Activated CD8-positive, alpha-beta T cell treated with anti-CD3 and anti-CD28 coated beads, Interleukin-2, amount 10 ng/mL, durations not matched to agents 7 days and 5 days (primary cell): ENCODE data around the gene CBR1. TPM values are rescaled to one million over a fixed set of nuclear protein-coding genes. Genes with fewer than 3 reads are reported as not detected.
A peak's percentile ranks its signal among the peaks of the same experiment; 100 is the strongest.

Source experiments
- ATAC-seq: fragments of 150-1000 bp; cut with Tn5 transposase; one replicate; pipeline ENCODE4 v1.10.0; 2021; ENCODE audit warnings: moderate library complexity
- CTCF ChIA-PET: fragments of 350-600 bp; sonication (Branson Sonifier 250); formaldehyde crosslinking; loops from one replicate; lab custom pipeline; 2021; ENCODE audit warnings: antibody characterized with exemption; lab: Charles Lee
- POLR2A ChIA-PET: fragments of 350-600 bp; sonication (Branson Sonifier 250); formaldehyde crosslinking; loops from one replicate; lab custom pipeline; 2021; ENCODE audit warnings: antibody characterized with exemption; lab: Charles Lee
- DNase-seq: peaks from one replicate; pipeline ENCODE4 v3.0.0-alpha.2; 2020
- H3K27ac Mint-ChIP-seq: one replicate; pipeline ENCODE4 v1.8.0; 2021; ENCODE audit warnings: mild to moderate bottlenecking, mixed read lengths
- H3K27me3 Mint-ChIP-seq: one replicate; pipeline ENCODE4 v1.8.0; 2021; ENCODE audit warnings: low read depth, mixed read lengths
- H3K36me3 Mint-ChIP-seq: one replicate; pipeline ENCODE4 v1.8.0; 2021; ENCODE audit warnings: low read depth, mixed read lengths
- H3K4me1 Mint-ChIP-seq: one replicate; pipeline ENCODE4 v1.8.0; 2021; ENCODE audit warnings: low read depth, mixed read lengths
- H3K4me3 Mint-ChIP-seq: one replicate; pipeline ENCODE4 v1.8.0; 2021; ENCODE audit warnings: mild to moderate bottlenecking, mixed read lengths
- H3K9me3 Mint-ChIP-seq: one replicate; pipeline ENCODE4 v1.8.0; 2022; ENCODE audit warnings: mixed read lengths; ENCODE audit not compliant: insufficient read depth
- total RNA-seq, 2 experiments: library from RNA; stranded (reverse); gene quantifications; one replicate each; pipeline ENCODE4 v1.2.3, GENCODE V29; 2021

Gene CBR1
- total RNA-seq, 2 experiments from 2014 or later: 54.1 to 62.3 TPM

GRCh38 chr21:36052860-36053714, 16.7 kb upstream of the CBR1 start:
- POLR2A ChIA-PET: no interaction called here
- Mint-ChIP-seq H3K27me3 (no peaks in the 10 kb centered on the region), H3K4me3 (no peak overlapping the region), H3K36me3 (peaks cover 77% of the 10 kb centered on the region), H3K9me3 (no peaks in the 10 kb centered on the region), H3K27ac (peak overlapping the region; percentile 8), H3K4me1 (peaks cover 25% of the 10 kb centered on the region)
- ATAC-seq (no peak), DNase-seq (no peak)
- CTCF ChIA-PET: no interaction called here

GRCh38 chr21:36053715-36054062, 16.1 kb upstream of the CBR1 start:
- Mint-ChIP-seq H3K27me3 (no peaks in the 10 kb centered on the region), H3K36me3 (peaks cover 76% of the 10 kb centered on the region), H3K9me3 (no peaks in the 10 kb centered on the region), H3K27ac (peak overlapping the region; percentile 8), H3K4me1 (peaks cover 29% of the 10 kb centered on the region), H3K4me3 (no peak overlapping the region)
- ATAC-seq (no peak), DNase-seq (no peak)
- CTCF ChIA-PET: no interaction called here
- POLR2A ChIA-PET: no interaction called here

- DNase-seq (no peak), ATAC-seq (no peak)
- Mint-ChIP-seq H3K27me3 (no peaks in the 10 kb centered on the region), H3K4me1 (peaks cover 33% of the 10 kb centered on the region), H3K36me3 (peaks cover 59% of the 10 kb centered on the region), H3K4me3 (no peak overlapping the region), H3K9me3 (no peaks in the 10 kb centered on the region), H3K27ac (no peak overlapping the region)
- ChIA-PET POLR2A (interaction anchor here (0.7 kb wide), 1 partner anchor 377 kb away, joined by 3 read pairs; no protein-coding TSS in a partner anchor), CTCF (no interaction called here)
These were observed 14.3 kb upstream of the CBR1 start for GRCh38 chr21:36055551-36055950.

GRCh38 chr21:36059823-36060158, 10.0 kb upstream of the CBR1 start:
- peak; percentile 59 for ATAC-seq
- Mint-ChIP-seq H3K9me3 (no peaks in the 10 kb centered on the region), H3K4me1 (peaks cover 31% of the 10 kb centered on the region), H3K4me3 (peak overlapping the region; percentile 91), H3K36me3 (peaks cover 34% of the 10 kb centered on the region), H3K27ac (peak overlapping the region; percentile 97), H3K27me3 (no peaks in the 10 kb centered on the region)
- DNase-seq: no peak
- ChIA-PET POLR2A (interaction anchor here (0.5 to 2.4 kb wide), 15 partner anchors 9 to 1064 kb away, joined by 3 to 32 read pairs (median 4); partner anchors contain the start of genes CBR1, CBR3 and MORC3), CTCF (interaction anchor here (1.0 to 5.2 kb wide), 5 partner anchors 9 to 53 kb away, joined by 3 to 38 read pairs (median 3); partner anchors contain the start of gene CBR1)

- ATAC-seq: peak; percentile 91
- H3K4me1 Mint-ChIP-seq: peaks cover 30% of the 10 kb centered on the region
- peak within 1 kb of the TSS; percentile 97 for H3K27ac Mint-ChIP-seq
- H3K9me3 Mint-ChIP-seq: no peaks in the 10 kb centered on the region
- H3K4me3 Mint-ChIP-seq: peak within 1 kb of the TSS; percentile 91
- H3K36me3 Mint-ChIP-seq: peaks cover 28% of the 10 kb centered on the region
- ChIA-PET POLR2A (interaction anchor here (0.6 to 2.4 kb wide), 15 partner anchors 9 to 260 kb away, joined by 3 to 32 read pairs (median 3); partner anchors contain the start of genes CBR1, CBR3 and MORC3), CTCF (interaction anchor here (1.0 to 5.2 kb wide), 5 partner anchors 9 to 53 kb away, joined by 3 to 38 read pairs (median 3); partner anchors contain the start of gene CBR1)
- DNase-seq: peak; percentile 92
- H3K27me3 Mint-ChIP-seq: no peaks in the 10 kb centered on the region
These were observed 9.5 kb upstream of the CBR1 start, which contains the start of gene SETD4 for GRCh38 chr21:36060159-36060921. Gene SETD4, minus strand, starts transcription at chr21:36060526. Its CDS starts 1,638 bp downstream, at chr21:36058888.

GRCh38 chr21:36061445-36061844, 8.4 kb upstream of the CBR1 start:
- peaks cover 3% of the 10 kb centered on the region for H3K9me3 Mint-ChIP-seq
- H3K27me3 Mint-ChIP-seq: no peaks in the 10 kb centered on the region
- H3K4me1 Mint-ChIP-seq: peaks cover 35% of the 10 kb centered on the region
- ATAC-seq: no peak
- no peak overlapping the region for H3K4me3 Mint-ChIP-seq
- H3K27ac Mint-ChIP-seq: no peak overlapping the region
- no peak for DNase-seq
- POLR2A ChIA-PET: no interaction called here
- CTCF ChIA-PET: interaction anchor here (5.2 kb wide), 1 partner anchor 52 kb away, joined by 38 read pairs; no protein-coding TSS in a partner anchor
- peaks cover 18% of the 10 kb centered on the region for H3K36me3 Mint-ChIP-seq

- no peak overlapping the region for H3K4me3 Mint-ChIP-seq
These were observed 6.3 kb upstream of the CBR1 start for GRCh38 chr21:36063375-36064084.

GRCh38 chr21:36064085-36064460, 5.8 kb upstream of the CBR1 start:
- H3K4me3 Mint-ChIP-seq: no peak overlapping the region

More at GRCh38 chr21:36063375-36064084, 6.3 kb upstream of the CBR1 start:
- DNase-seq (no peak), ATAC-seq (no peak)
- Mint-ChIP-seq H3K36me3 (peaks cover 3% of the 10 kb centered on the region), H3K27me3 (no peaks in the 10 kb centered on the region), H3K4me1 (peaks cover 23% of the 10 kb centered on the region), H3K9me3 (peaks cover 6% of the 10 kb centered on the region), H3K27ac (no peak overlapping the region)
- POLR2A ChIA-PET: interaction anchor here (0.7 kb wide), 1 partner anchor 109 kb away, joined by 3 read pairs; no protein-coding TSS in a partner anchor
- CTCF ChIA-PET: no interaction called here

GRCh38 chr21:36065497-36066036, 4.3 kb upstream of the CBR1 start:
- ChIA-PET CTCF (no interaction called here), POLR2A (no interaction called here)
- ATAC-seq (no peak), DNase-seq (no peak)
- Mint-ChIP-seq H3K4me3 (no peak overlapping the region), H3K36me3 (peaks cover 20% of the 10 kb centered on the region), H3K9me3 (peaks cover 15% of the 10 kb centered on the region), H3K27ac (no peak overlapping the region), H3K27me3 (no peaks in the 10 kb centered on the region), H3K4me1 (peaks cover 31% of the 10 kb centered on the region)

More at GRCh38 chr21:36064085-36064460, 5.8 kb upstream of the CBR1 start:
- Mint-ChIP-seq H3K36me3 (peaks cover 7% of the 10 kb centered on the region), H3K9me3 (peaks cover 10% of the 10 kb centered on the region), H3K4me1 (peaks cover 22% of the 10 kb centered on the region), H3K27ac (no peak overlapping the region), H3K27me3 (no peaks in the 10 kb centered on the region)
- POLR2A ChIA-PET: interaction anchor here (0.6 kb wide), 1 partner anchor 950 kb away, joined by 4 read pairs; no protein-coding TSS in a partner anchor
- DNase-seq (no peak), ATAC-seq (no peak)
- CTCF ChIA-PET: no interaction called here

GRCh38 chr21:36068748-36069398, 951 bp upstream of the CBR1 start:
- ATAC-seq (no peak), DNase-seq (no peak)
- H3K9me3 Mint-ChIP-seq: peaks cover 15% of the 10 kb centered on the region
- ChIA-PET CTCF (interaction anchor here (0.9 to 2.1 kb wide), 5 partner anchors 9 to 105 kb away, joined by 3 to 9 read pairs (median 8); partner anchors contain the start of gene SETD4), POLR2A (interaction anchor here (0.6 to 2.4 kb wide), 6 partner anchors 9 to 185 kb away, joined by 3 to 32 read pairs (median 6); partner anchors contain the start of gene SETD4)
- H3K4me3 Mint-ChIP-seq: peak overlapping the region; percentile 6
- peaks cover 47% of the 10 kb centered on the region for H3K36me3 Mint-ChIP-seq
- H3K27ac Mint-ChIP-seq: no peak overlapping the region
- H3K4me1 Mint-ChIP-seq: peaks cover 44% of the 10 kb centered on the region
- no peaks in the 10 kb centered on the region for H3K27me3 Mint-ChIP-seq
